ELF-1 (cell line): ENCODE results near the gene TMEM169.

ENCODE experiments used
- DNase-seq: peaks from one replicate; pipeline ENCODE4 v3.0.0-alpha.2; 2016; ENCODE audit warnings: low read depth, low spot score

TMEM169 gene

GRCh38 chr2:216104691-216105090, 23.0 kb downstream of the TMEM169 start:
- DNase-seq = no peak

GRCh38 chr2:216107320-216107719, 25.6 kb downstream of the TMEM169 start:
- DNase-seq = no peak

GRCh38 chr2:216107760-216108159, 26.0 kb downstream of the TMEM169 start:
- peak; percentile 85 for DNase-seq

GRCh38 chr2:216108310-216108966, 26.7 kb downstream of the TMEM169 start:
- peak; percentile 80 for DNase-seq

GRCh38 chr2:216108967-216109921, 27.5 kb downstream of the TMEM169 start, which contains the start of gene XRCC5:
TSS of gene XRCC5 (plus strand) at chr2:216109348. CDS start at chr2:216109437, 89 bp downstream.
- DNase-seq = peak; percentile 99

GRCh38 chr2:216109962-216110614, 28.4 kb downstream of the TMEM169 start:
- DNase-seq = no peak

- DNase-seq = no peak
These were observed 28.9 kb downstream of the TMEM169 start for GRCh38 chr2:216110620-216111019.

GRCh38 chr2:216111122-216111521, 29.4 kb downstream of the TMEM169 start:
- DNase-seq = no peak

- DNase-seq = no peak
These were observed 31.2 kb downstream of the TMEM169 start for GRCh38 chr2:216112926-216113325.

GRCh38 chr2:216113572-216113971, 31.9 kb downstream of the TMEM169 start:
- DNase-seq = no peak

- DNase-seq = no peak
These were observed 32.6 kb downstream of the TMEM169 start for GRCh38 chr2:216114382-216114713.

GRCh38 chr2:216114714-216115531, 33.2 kb downstream of the TMEM169 start:
- DNase-seq = peak; percentile 99

- DNase-seq = no peak
These were observed 34.7 kb downstream of the TMEM169 start for GRCh38 chr2:216116418-216116817.

GRCh38 chr2:216117561-216118340, 36.0 kb downstream of the TMEM169 start:
- no peak for DNase-seq

GRCh38 chr2:216118474-216118873, 36.8 kb downstream of the TMEM169 start:
- no peak for DNase-seq

GRCh38 chr2:216119146-216119545, 37.4 kb downstream of the TMEM169 start:
- no peak for DNase-seq

GRCh38 chr2:216119986-216120385, 38.3 kb downstream of the TMEM169 start:
- no peak for DNase-seq

GRCh38 chr2:216121255-216121654, 39.5 kb downstream of the TMEM169 start:
- DNase-seq = no peak

- DNase-seq = no peak
These were observed 45.2 kb downstream of the TMEM169 start for GRCh38 chr2:216126943-216127342.

GRCh38 chr2:216130346-216130971, 48.7 kb downstream of the TMEM169 start:
- no peak for DNase-seq
